Measurements from ENCODE around the gene TBL1X.

GRCh38 chrX:9708923-9709553 is 244.2 kb downstream of the TBL1X start:
- TF ChIP-seq CTCF (optimal IDR thresholded peaks at IDR 0.05 in 1 of 3, IDR thresholded peaks at IDR 0.05 in 1 of 3, conservative IDR thresholded peaks at IDR 0.05 in 1 of 3; ENCODE audit: extremely low read depth in 1 of 3, insufficient read depth in 2 of 3, low read length in 3 of 3) = peak; percentile 70 to 94 (median 71)
- TF ChIP-seq EZH2 (IDR thresholded peaks at IDR 0.05; ENCODE audit: low read length) = no peak

All from keratinocyte (primary cell).